A549 (cell line): ENCODE data around the gene ANKS4B. TPM values are rescaled to one million over a fixed set of nuclear protein-coding genes. Genes with fewer than 3 reads are reported as not detected.

Source experiments
- ATAC-seq, 2 experiments: fragments of 200-7000 bp in 1 of 2; fragments of >200 bp in 1 of 2; cut with Nextera tagmentation in 1 of 2; cut with Tn5 transposase in 1 of 2; 3 replicates each; pipeline versions ENCODE4 v1.8.0 to v1.9.1; 2018 to 2020; ENCODE audit warnings: mild to moderate bottlenecking in 1 of 2, moderate library complexity in 1 of 2
- CTCF ChIA-PET: fragments of 300-600 bp; sonication (Branson Sonifier 250); formaldehyde crosslinking; extraction: SDS; loops from one replicate; lab custom pipeline; 2021; ENCODE audit warnings: antibody characterized with exemption, inconsistent platforms; lab: Yijun Ruan, JAX
- POLR2A ChIA-PET: fragments of 350-600 bp; formaldehyde crosslinking; extraction: SDS; loops from one replicate; lab custom pipeline; 2021; ENCODE audit warnings: antibody characterized with exemption, inconsistent platforms; lab: Yijun Ruan, JAX
- DNase-seq, 2 experiments: peaks; one replicate each; pipeline versions ENCODE4 v3.0.0 to v3.0.0-alpha.2; 2011 to 2016; ENCODE audit warnings: low read depth in 1 of 2, low spot score in 1 of 2
- FAIRE-seq: peaks from 2 replicates; lab custom pipeline; 2011; peaks lifted over from hg19 to GRCh38; lab: Jason Lieb, UNC
- H3K27ac ChIP-seq, 2 experiments: fragments of >200 bp; sonication (Bioruptor Twin); formaldehyde crosslinking; 3 replicates each; pipeline ENCODE4 v1.5.1; 2016 to 2017
- H3K4me1 ChIP-seq: fragments of >200 bp; sonication (Bioruptor Twin); formaldehyde crosslinking; 3 replicates; pipeline ENCODE4 v1.6.1; 2016
- H3K4me2 ChIP-seq: fragments of >200 bp; sonication (Bioruptor Twin); formaldehyde crosslinking; 3 replicates; pipeline ENCODE4 v1.6.1; 2016
- H3K4me3 ChIP-seq: fragments of >200 bp; sonication (Bioruptor Twin); formaldehyde crosslinking; 3 replicates; pipeline ENCODE4 v1.5.1; 2016
- H3K9me3 ChIP-seq: fragments of >200 bp; sonication (Bioruptor Twin); formaldehyde crosslinking; 3 replicates; pipeline ENCODE4 v1.6.1; 2016
- ATOH8 ChIP-seq: fragments of 250-450 bp; sonication (Bioruptor Pico); IDR thresholded peaks from 2 replicates; pipeline ENCODE4 v1.5.0; 2020; ENCODE audit warnings: low read depth, mild to moderate bottlenecking, moderate library complexity
- BHLHE40 ChIP-seq: IDR thresholded peaks from 2 replicates; pipeline ENCODE4 v1.6.1; 2012; ENCODE audit warnings: low read depth, low read length, inconsistent platforms
- CHD2 ChIP-seq: fragments of 150-350 bp; IDR thresholded peaks from 2 replicates; pipeline ENCODE4 v1.6.1; 2014; ENCODE audit warnings: low read length; ENCODE audit not compliant: partially characterized antibody
- E2F6 ChIP-seq: IDR thresholded peaks from 2 replicates; pipeline ENCODE4 v1.6.1; 2012; ENCODE audit warnings: low read depth, borderline replicate concordance
- EHMT2 ChIP-seq: fragments of 200-600 bp; sonication (generic); IDR thresholded peaks from 2 replicates; pipeline ENCODE4 v1.6.1; 2016; ENCODE audit warnings: antibody characterized with exemption, low read depth, mild to moderate bottlenecking, moderate library complexity
- FOSL2 ChIP-seq, 2 experiments: fragments of 450-650 bp in 1 of 2; fragments of >200 bp in 1 of 2; sonication (Bioruptor Twin) in 1 of 2; formaldehyde crosslinking; IDR thresholded peaks; 2 replicates each; pipeline versions ENCODE4 v1.5.0 to v1.6.1; 2016 to 2020; ENCODE audit warnings: mild to moderate bottlenecking in 1 of 2, moderate library complexity in 1 of 2
- FOXS1 ChIP-seq: fragments of 250-450 bp; sonication (Bioruptor Pico); IDR thresholded peaks from 2 replicates; pipeline ENCODE4 v1.5.0; 2020; ENCODE audit warnings: mild to moderate bottlenecking, moderate library complexity
- HOXB5 ChIP-seq: fragments of 250-450 bp; sonication (Bioruptor Pico); IDR thresholded peaks from 2 replicates; pipeline ENCODE4 v1.5.0; 2020; ENCODE audit warnings: mild to moderate bottlenecking, moderate library complexity
- JUN ChIP-seq, 2 experiments: fragments of >200 bp; sonication (Bioruptor Twin); formaldehyde crosslinking; IDR thresholded peaks; 2 replicates in 1 of 2; 3 replicates in 1 of 2; pipeline ENCODE4 v1.6.1; 2016 to 2017
- JUNB ChIP-seq: fragments of >200 bp; sonication (Bioruptor Twin); formaldehyde crosslinking; IDR thresholded peaks from 2 replicates; pipeline ENCODE4 v1.6.1; 2016
- MAFK ChIP-seq: fragments of 450-650 bp; IDR thresholded peaks from 2 replicates; pipeline ENCODE4 v1.6.1; 2014; ENCODE audit not compliant: partially characterized antibody
- MAX ChIP-seq: IDR thresholded peaks from 2 replicates; pipeline ENCODE4 v1.6.1; 2012
- POLR2AphosphoS2 ChIP-seq: conservative IDR thresholded peaks from 2 replicates; pipeline ENCODE4 v1.6.1; 2012; ENCODE audit warnings: low read length, improper control_type of control experiment, inconsistent platforms
- RAD21 ChIP-seq, 2 experiments: fragments of >200 bp in 1 of 2; sonication (Bioruptor Twin) in 1 of 2; formaldehyde crosslinking in 1 of 2; IDR thresholded peaks in 1 of 2; conservative IDR thresholded peaks in 1 of 2; 2 replicates in 1 of 2; 3 replicates in 1 of 2; pipeline ENCODE4 v1.6.1; 2012 to 2018; ENCODE audit warnings: inconsistent platforms in 1 of 2
- RNF2 ChIP-seq: fragments of 200-600 bp; sonication (generic); IDR thresholded peaks from 2 replicates; pipeline ENCODE4 v1.6.1; 2016; ENCODE audit warnings: low read depth, mild to moderate bottlenecking, antibody characterized with exemption, moderate library complexity, borderline replicate concordance
- TFCP2L1 ChIP-seq: fragments of 250-450 bp; sonication (Bioruptor Pico); IDR thresholded peaks from 2 replicates; pipeline ENCODE4 v1.5.0; 2021; ENCODE audit warnings: mild to moderate bottlenecking
- ZC3H11A ChIP-seq: fragments of 450-650 bp; IDR thresholded peaks from 2 replicates; pipeline ENCODE4 v1.6.1; 2014; ENCODE audit warnings: antibody characterized with exemption, mild to moderate bottlenecking
- WGBS: methylation state at CpG from one replicate; pipeline ENCODE4 v1.1.6; 2017; ENCODE audit errors: missing lambda C conversion rate; 5-methylcytosine and 5-hydroxymethylcytosine counted together
- polyA plus RNA-seq, 4 experiments: library from polyadenylated mRNA; depleted of rRNA in 3 of 4; stranded (reverse); fragments of >200 nt; fragmentation: RNase III in 1 of 4; extraction: RNeasy Plus Mini Kit Qiagen cat#74134 plus additional on column Dnase treatment in 1 of 4; gene quantifications; 2 replicates in 3 of 4; 3 replicates in 1 of 4; pipeline ENCODE4 v1.2.3, GENCODE V29; 2011 to 2017
- TF ChIP-seq, protein P1 (sequence below): fragments of 200-600 bp; sonication (generic); IDR thresholded peaks from 2 replicates; pipeline ENCODE4 v1.6.1; 2016; ENCODE audit warnings: antibody characterized with exemption, mild to moderate bottlenecking, moderate library complexity

The ANKS4B gene
- polyA plus RNA-seq, 2 of the 4 experiments (the other 2 are of a cell fraction) = 0.27 to 1.8 TPM

- peak; percentile 74; the same call in 1 of the 2 replicates for TF ChIP-seq RNF2
- TF ChIP-seq ZC3H11A = no peak
- TF ChIP-seq POLR2AphosphoS2 = no peak
- TF ChIP-seq HOXB5 = no peak
- TF ChIP-seq FOXS1 = no peak
- no peak for TF ChIP-seq JUNB
- no peak for TF ChIP-seq EHMT2
- no peak for TF ChIP-seq CHD2
- TF ChIP-seq FOSL2 (IDR thresholded peaks at IDR 0.05) = no peak
- TF ChIP-seq FOSL2 (CRISPR knock-in tag; IDR thresholded peaks at IDR 0.05) = no peak
- no peak; the same call in 1 of the 2 replicates for TF ChIP-seq BHLHE40
- TF ChIP-seq TFCP2L1 (CRISPR knock-in tag) = no peak
- TF ChIP-seq ATOH8 = no peak
- TF ChIP-seq JUN (IDR thresholded peaks at IDR 0.05) = peak in 1 of 2 experiments; percentile 55; a peak in 1 of 5 replicates
- TF ChIP-seq MAX = peak; percentile 82
- TF ChIP-seq MAFK = no peak
These were observed 67.8 kb downstream of the ANKS4B start (continued) for GRCh38 chr16:21301168-21301894.

DNA sequence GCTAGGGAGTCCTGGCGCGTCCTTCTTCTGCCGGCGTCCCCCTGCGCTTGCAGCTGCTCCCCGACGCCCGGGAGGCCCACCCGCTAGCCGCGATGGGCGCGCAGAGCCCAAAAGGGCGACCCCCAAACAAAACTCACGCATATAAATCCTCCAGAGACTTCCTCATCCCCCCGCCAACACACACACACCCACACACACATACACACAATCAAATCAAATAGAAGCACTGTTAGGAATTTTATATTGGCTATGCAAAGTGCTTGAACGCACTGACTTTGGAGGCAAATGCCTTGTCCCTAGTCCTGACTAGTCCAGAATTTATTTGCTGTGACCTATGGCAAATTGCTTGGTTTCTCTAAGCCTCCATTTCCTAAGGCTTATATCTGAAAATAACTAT is 68.4 kb downstream of the ANKS4B start:
- TF ChIP-seq, protein P1, sequence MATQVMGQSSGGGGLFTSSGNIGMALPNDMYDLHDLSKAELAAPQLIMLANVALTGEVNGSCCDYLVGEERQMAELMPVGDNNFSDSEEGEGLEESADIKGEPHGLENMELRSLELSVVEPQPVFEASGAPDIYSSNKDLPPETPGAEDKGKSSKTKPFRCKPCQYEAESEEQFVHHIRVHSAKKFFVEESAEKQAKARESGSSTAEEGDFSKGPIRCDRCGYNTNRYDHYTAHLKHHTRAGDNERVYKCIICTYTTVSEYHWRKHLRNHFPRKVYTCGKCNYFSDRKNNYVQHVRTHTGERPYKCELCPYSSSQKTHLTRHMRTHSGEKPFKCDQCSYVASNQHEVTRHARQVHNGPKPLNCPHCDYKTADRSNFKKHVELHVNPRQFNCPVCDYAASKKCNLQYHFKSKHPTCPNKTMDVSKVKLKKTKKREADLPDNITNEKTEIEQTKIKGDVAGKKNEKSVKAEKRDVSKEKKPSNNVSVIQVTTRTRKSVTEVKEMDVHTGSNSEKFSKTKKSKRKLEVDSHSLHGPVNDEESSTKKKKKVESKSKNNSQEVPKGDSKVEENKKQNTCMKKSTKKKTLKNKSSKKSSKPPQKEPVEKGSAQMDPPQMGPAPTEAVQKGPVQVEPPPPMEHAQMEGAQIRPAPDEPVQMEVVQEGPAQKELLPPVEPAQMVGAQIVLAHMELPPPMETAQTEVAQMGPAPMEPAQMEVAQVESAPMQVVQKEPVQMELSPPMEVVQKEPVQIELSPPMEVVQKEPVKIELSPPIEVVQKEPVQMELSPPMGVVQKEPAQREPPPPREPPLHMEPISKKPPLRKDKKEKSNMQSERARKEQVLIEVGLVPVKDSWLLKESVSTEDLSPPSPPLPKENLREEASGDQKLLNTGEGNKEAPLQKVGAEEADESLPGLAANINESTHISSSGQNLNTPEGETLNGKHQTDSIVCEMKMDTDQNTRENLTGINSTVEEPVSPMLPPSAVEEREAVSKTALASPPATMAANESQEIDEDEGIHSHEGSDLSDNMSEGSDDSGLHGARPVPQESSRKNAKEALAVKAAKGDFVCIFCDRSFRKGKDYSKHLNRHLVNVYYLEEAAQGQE = no peak
- 0 out of 5 replicates have a peak, but pooled peaks of 1 of the 2 experiments have one; percentile 0 for TF ChIP-seq RAD21 (conservative IDR thresholded peaks at IDR 0.05 in 1 of 2, IDR thresholded peaks at IDR 0.05 in 1 of 2)
- TF ChIP-seq E2F6 = no peak
- peak in 1 of 2 experiments; percentile 6; a peak in 2 of 6 replicates for ATAC-seq
- 3% methylated on average over 14 of the region's 17 CpGs for WGBS
- Histone ChIP-seq H3K4me1 (peaks cover 22% of the 10 kb centered on the region), H3K4me3 (peak overlapping the region; percentile 63), H3K9me3 (no peaks in the 10 kb centered on the region), H3K27ac (peak overlapping the region; percentile 82 to 93), H3K4me2 (peak overlapping the region; percentile 90)
- DNase-seq = no peak
- ChIA-PET POLR2A (interaction anchor here (0.6 to 2.3 kb wide), 11 partner anchors 11 to 1135 kb away, joined by 3 to 32 read pairs (median 3); no protein-coding TSS in a partner anchor), CTCF (interaction anchor here (0.6 to 4.5 kb wide), 15 partner anchors 10 to 1052 kb away, joined by 3 to 141 read pairs (median 7); partner anchors contain the start of genes CRYM, ERI2, LDAF1 and REXO5)
- no peak for FAIRE-seq
